Measurements from ENCODE around the gene NEDD4. TPM values are rescaled to one million over a fixed set of nuclear protein-coding genes. Genes with fewer than 3 reads are reported as not detected.

Gene NEDD4
- polyA plus RNA-seq, 1 donor from 2014 or later = 1.6 TPM

GRCh38 chr15:55884223-55884622, 109.2 kb downstream of the NEDD4 start:
- H3K4me3 ChIP-seq (ENCODE audit: low read length) = no peak overlapping the region
- H4K20me1 ChIP-seq (ENCODE audit: insufficient read depth) = no peaks in the 10 kb centered on the region
- no peak overlapping the region for H3K9ac ChIP-seq (ENCODE audit: low read length)
- H2AFZ ChIP-seq (ENCODE audit: low read depth, low read length) = no peak overlapping the region
- no peaks in the 10 kb centered on the region for H3K27me3 ChIP-seq (ENCODE audit: insufficient read depth, low read depth, low read length)
- no peak overlapping the region for H3K27ac ChIP-seq (ENCODE audit: low read length)
- H3K9me3 ChIP-seq (ENCODE audit: low read length) = no peaks in the 10 kb centered on the region
- TF ChIP-seq EZH2 (IDR thresholded peaks at IDR 0.05; ENCODE audit: borderline replicate concordance, insufficient read depth, low read length, poor library complexity, severe bottlenecking) = no peak
- no peak for TF ChIP-seq TAF1 (IDR thresholded peaks at IDR 0.05; ENCODE audit: low read depth)
- TF ChIP-seq MXI1 (conservative IDR thresholded peaks at IDR 0.05; ENCODE audit: poor library complexity, severe bottlenecking) = no peak
- no peak for TF ChIP-seq RAD21 (conservative IDR thresholded peaks at IDR 0.05)
- no peak for TF ChIP-seq POLR2AphosphoS5 (IDR thresholded peaks at IDR 0.05)
- TF ChIP-seq SMC3 (conservative IDR thresholded peaks at IDR 0.05; ENCODE audit: poor library complexity) = no peak
- TF ChIP-seq, protein P1, sequence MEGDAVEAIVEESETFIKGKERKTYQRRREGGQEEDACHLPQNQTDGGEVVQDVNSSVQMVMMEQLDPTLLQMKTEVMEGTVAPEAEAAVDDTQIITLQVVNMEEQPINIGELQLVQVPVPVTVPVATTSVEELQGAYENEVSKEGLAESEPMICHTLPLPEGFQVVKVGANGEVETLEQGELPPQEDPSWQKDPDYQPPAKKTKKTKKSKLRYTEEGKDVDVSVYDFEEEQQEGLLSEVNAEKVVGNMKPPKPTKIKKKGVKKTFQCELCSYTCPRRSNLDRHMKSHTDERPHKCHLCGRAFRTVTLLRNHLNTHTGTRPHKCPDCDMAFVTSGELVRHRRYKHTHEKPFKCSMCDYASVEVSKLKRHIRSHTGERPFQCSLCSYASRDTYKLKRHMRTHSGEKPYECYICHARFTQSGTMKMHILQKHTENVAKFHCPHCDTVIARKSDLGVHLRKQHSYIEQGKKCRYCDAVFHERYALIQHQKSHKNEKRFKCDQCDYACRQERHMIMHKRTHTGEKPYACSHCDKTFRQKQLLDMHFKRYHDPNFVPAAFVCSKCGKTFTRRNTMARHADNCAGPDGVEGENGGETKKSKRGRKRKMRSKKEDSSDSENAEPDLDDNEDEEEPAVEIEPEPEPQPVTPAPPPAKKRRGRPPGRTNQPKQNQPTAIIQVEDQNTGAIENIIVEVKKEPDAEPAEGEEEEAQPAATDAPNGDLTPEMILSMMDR (IDR thresholded peaks at IDR 0.05; ENCODE audit: poor library complexity, severe bottlenecking) = no peak
- TF ChIP-seq, protein P2, sequence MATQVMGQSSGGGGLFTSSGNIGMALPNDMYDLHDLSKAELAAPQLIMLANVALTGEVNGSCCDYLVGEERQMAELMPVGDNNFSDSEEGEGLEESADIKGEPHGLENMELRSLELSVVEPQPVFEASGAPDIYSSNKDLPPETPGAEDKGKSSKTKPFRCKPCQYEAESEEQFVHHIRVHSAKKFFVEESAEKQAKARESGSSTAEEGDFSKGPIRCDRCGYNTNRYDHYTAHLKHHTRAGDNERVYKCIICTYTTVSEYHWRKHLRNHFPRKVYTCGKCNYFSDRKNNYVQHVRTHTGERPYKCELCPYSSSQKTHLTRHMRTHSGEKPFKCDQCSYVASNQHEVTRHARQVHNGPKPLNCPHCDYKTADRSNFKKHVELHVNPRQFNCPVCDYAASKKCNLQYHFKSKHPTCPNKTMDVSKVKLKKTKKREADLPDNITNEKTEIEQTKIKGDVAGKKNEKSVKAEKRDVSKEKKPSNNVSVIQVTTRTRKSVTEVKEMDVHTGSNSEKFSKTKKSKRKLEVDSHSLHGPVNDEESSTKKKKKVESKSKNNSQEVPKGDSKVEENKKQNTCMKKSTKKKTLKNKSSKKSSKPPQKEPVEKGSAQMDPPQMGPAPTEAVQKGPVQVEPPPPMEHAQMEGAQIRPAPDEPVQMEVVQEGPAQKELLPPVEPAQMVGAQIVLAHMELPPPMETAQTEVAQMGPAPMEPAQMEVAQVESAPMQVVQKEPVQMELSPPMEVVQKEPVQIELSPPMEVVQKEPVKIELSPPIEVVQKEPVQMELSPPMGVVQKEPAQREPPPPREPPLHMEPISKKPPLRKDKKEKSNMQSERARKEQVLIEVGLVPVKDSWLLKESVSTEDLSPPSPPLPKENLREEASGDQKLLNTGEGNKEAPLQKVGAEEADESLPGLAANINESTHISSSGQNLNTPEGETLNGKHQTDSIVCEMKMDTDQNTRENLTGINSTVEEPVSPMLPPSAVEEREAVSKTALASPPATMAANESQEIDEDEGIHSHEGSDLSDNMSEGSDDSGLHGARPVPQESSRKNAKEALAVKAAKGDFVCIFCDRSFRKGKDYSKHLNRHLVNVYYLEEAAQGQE (IDR thresholded peaks at IDR 0.05; ENCODE audit: borderline replicate concordance) = no peak
- no peak overlapping the region for H3K4me2 ChIP-seq (ENCODE audit: low read length)
- H3K9me2 ChIP-seq (ENCODE audit: insufficient read depth, low read length) = no peaks in the 10 kb centered on the region
- H3K79me2 ChIP-seq (replicated peaks; ENCODE audit: insufficient read depth, low read length) = no peaks in the 10 kb centered on the region
- H3F3A ChIP-seq (ENCODE audit: insufficient read depth, low read length, poor library complexity, severe bottlenecking) = no peaks in the 10 kb centered on the region
- H3K36me3 ChIP-seq (ENCODE audit: insufficient read depth, low read length) = no peaks in the 10 kb centered on the region

DNA sequence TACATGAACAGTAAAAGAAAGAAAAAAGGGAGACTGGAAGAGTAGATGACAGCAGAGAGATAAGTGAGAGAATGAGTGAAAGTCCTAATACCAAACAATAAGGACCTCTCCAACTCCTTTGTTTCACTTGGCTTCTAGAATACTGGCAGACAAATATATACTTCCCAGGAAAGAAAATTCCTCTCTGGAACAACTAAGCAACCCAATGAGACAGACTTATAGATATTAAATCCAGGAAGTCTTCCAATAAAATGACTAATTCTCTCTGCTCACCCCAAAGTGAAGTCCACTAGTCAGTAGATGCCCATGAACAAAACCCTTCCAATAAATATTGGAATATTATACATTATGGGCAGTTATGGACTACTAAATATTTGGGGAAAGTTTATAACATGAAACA, 114.2 kb downstream of the NEDD4 start:
- no peaks in the 10 kb centered on the region for H3K9me3 ChIP-seq (ENCODE audit: low read length)
- no peak overlapping the region for H3K4me2 ChIP-seq (ENCODE audit: low read length)
- H3K36me3 ChIP-seq (ENCODE audit: insufficient read depth, low read length) = no peaks in the 10 kb centered on the region
- H3K79me2 ChIP-seq (replicated peaks; ENCODE audit: insufficient read depth, low read length) = no peaks in the 10 kb centered on the region
- no peak overlapping the region for H2AFZ ChIP-seq (ENCODE audit: low read depth, low read length)
- H3K27me3 ChIP-seq (ENCODE audit: insufficient read depth, low read depth, low read length) = no peaks in the 10 kb centered on the region
- no peaks in the 10 kb centered on the region for H3F3A ChIP-seq (ENCODE audit: insufficient read depth, low read length, poor library complexity, severe bottlenecking)
- no peak for TF ChIP-seq EP300 (conservative IDR thresholded peaks at IDR 0.05; ENCODE audit: poor library complexity, severe bottlenecking)
- no peak overlapping the region for H3K4me3 ChIP-seq (ENCODE audit: low read length)
- H3K9me2 ChIP-seq (ENCODE audit: insufficient read depth, low read length) = no peaks in the 10 kb centered on the region
- H3K9ac ChIP-seq (ENCODE audit: low read length) = no peak overlapping the region
- no peaks in the 10 kb centered on the region for H4K20me1 ChIP-seq (ENCODE audit: insufficient read depth)
- H3K27ac ChIP-seq (ENCODE audit: low read length) = no peak overlapping the region

Data from neural cell (in vitro differentiated cells).